Astrocyte (in vitro differentiated cells and primary cell): ENCODE measurements around the gene TRPM2.

Experiments
- EZH2 ChIP-seq: IDR thresholded peaks from 2 replicates; pipeline ENCODE4 v1.6.1; 2012; ENCODE audit warnings: mild to moderate bottlenecking, low read length, inconsistent platforms; ENCODE audit not compliant: insufficient read depth
- TF ChIP-seq, protein P1 (sequence below): IDR thresholded peaks from 2 replicates; pipeline ENCODE4 v1.5.1; 2011; ENCODE audit warnings: low read depth, mild to moderate bottlenecking, inconsistent platforms, low read length, moderate library complexity; ENCODE audit not compliant: insufficient read depth

DNA sequence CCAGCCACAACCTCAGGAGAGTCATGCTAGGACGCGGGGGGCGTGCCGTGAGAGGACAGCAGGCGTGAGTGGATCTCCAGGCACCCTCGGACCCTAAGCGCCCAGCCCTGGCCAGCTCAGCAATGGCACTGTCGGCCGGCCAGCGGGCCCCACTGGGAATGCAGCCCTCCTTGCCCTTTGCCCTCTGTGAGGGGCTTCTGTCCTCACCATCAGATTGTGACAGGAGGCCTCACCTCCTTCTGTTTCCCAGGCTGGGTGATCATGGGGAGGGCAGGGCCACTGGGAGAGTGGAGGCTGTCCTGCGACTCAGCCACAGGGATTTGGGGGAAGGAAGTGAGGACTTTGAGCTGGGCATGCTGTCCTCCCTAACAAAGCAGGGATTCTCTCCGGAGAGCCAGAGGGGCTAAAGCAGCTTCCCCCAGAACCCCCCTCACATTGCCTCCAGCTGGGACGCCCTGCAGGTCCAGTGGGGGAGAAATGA, 95.3 kb downstream of the TRPM2 start:
- TF ChIP-seq, protein P1, sequence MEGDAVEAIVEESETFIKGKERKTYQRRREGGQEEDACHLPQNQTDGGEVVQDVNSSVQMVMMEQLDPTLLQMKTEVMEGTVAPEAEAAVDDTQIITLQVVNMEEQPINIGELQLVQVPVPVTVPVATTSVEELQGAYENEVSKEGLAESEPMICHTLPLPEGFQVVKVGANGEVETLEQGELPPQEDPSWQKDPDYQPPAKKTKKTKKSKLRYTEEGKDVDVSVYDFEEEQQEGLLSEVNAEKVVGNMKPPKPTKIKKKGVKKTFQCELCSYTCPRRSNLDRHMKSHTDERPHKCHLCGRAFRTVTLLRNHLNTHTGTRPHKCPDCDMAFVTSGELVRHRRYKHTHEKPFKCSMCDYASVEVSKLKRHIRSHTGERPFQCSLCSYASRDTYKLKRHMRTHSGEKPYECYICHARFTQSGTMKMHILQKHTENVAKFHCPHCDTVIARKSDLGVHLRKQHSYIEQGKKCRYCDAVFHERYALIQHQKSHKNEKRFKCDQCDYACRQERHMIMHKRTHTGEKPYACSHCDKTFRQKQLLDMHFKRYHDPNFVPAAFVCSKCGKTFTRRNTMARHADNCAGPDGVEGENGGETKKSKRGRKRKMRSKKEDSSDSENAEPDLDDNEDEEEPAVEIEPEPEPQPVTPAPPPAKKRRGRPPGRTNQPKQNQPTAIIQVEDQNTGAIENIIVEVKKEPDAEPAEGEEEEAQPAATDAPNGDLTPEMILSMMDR = no peak
- TF ChIP-seq EZH2 = no peak
